Mesothelial cell of epicardium (in vitro differentiated cells): ENCODE results near the gene ATP12A. TPM values are rescaled to one million over a fixed set of nuclear protein-coding genes. Genes with fewer than 3 reads are reported as not detected.
"Not testable (repeated sequence)": the region's sequence is repeated elsewhere in the genome, so short reads cannot be mapped to it uniquely, and the experiment has no call there.

Source experiments
- DNase-seq, 2 experiments: peaks; one replicate each; pipeline ENCODE4 v3.0.0; 2021; ENCODE audit warnings: low spot score in 2 of 2; ENCODE audit not compliant: unreplicated experiment in 2 of 2
- H3K27ac Mint-ChIP-seq: 2 replicates; pipeline ENCODE4 v1.8.0; 2021; ENCODE audit warnings: mixed read lengths
- H3K27me3 Mint-ChIP-seq: 2 replicates; pipeline ENCODE4 v1.8.0; 2021; ENCODE audit warnings: low read depth, mixed read lengths
- H3K36me3 Mint-ChIP-seq: 2 replicates; pipeline ENCODE4 v1.8.0; 2021; ENCODE audit warnings: mixed read lengths
- H3K4me1 Mint-ChIP-seq: 2 replicates; pipeline ENCODE4 v1.8.0; 2021; ENCODE audit warnings: mixed read lengths
- H3K4me3 Mint-ChIP-seq: 2 replicates; pipeline ENCODE4 v1.8.0; 2021; ENCODE audit warnings: mild to moderate bottlenecking, moderate library complexity, mixed read lengths
- H3K9me3 Mint-ChIP-seq: 2 replicates; pipeline ENCODE4 v1.8.0; 2021; ENCODE audit warnings: mixed read lengths
- CTCF ChIP-seq: fragments of 200-600 bp; sonication (generic); IDR thresholded peaks from one replicate; pipeline ENCODE4 v1.5.0; 2021; ENCODE audit warnings: antibody characterized with exemption; ENCODE audit not compliant: unreplicated experiment
- total RNA-seq: library from RNA; stranded (reverse); gene quantifications from 3 replicates; pipeline ENCODE4 v1.2.1, GENCODE V29; 2021

The ATP12A gene
- total RNA-seq, 1 donor from 2014 or later = 0.80 TPM

GRCh38 chr13:24719139-24719538, 38.9 kb downstream of the ATP12A start:
- no peak for TF ChIP-seq CTCF
- Mint-ChIP-seq H3K27ac (no peak overlapping the region), H3K9me3 (no peaks in the 10 kb centered on the region), H3K4me3 (no peak overlapping the region), H3K27me3 (peaks cover 21% of the 10 kb centered on the region), H3K4me1 (peaks cover 10% of the 10 kb centered on the region), H3K36me3 (no peaks in the 10 kb centered on the region)
- DNase-seq = no peak

GRCh38 chr13:24723206-24723605, 43.0 kb downstream of the ATP12A start:
- no peaks in the 10 kb centered on the region for H3K4me1 Mint-ChIP-seq
- H3K36me3 Mint-ChIP-seq = no peaks in the 10 kb centered on the region
- no peak overlapping the region for H3K27ac Mint-ChIP-seq
- no peak overlapping the region for H3K4me3 Mint-ChIP-seq
- no peaks in the 10 kb centered on the region for H3K9me3 Mint-ChIP-seq
- no peak for DNase-seq
- peaks cover 25% of the 10 kb centered on the region for H3K27me3 Mint-ChIP-seq
- TF ChIP-seq CTCF = no peak

DNA sequence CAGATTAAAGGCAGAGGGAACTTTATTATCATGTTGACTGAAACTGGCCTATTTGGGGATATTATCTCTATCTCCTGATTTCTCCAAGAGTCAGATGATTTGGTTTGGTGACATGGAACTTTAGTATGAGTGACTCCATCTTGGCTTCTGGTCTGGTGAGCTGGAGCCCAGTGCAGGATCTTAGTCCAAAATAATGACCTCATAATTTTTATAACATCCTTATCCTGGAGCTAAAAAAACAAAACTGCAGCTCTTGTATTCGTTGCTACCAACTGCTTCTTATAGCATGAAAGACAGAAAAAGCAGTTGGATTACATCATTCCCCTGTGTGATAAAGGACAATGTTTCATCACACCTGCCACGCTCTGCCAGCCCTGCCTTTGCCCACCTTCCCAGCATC, 44.5 kb downstream of the ATP12A start:
- Mint-ChIP-seq H3K27me3 (peaks cover 25% of the 10 kb centered on the region), H3K36me3 (no peaks in the 10 kb centered on the region)

GRCh38 chr13:24725379-24725778, 45.2 kb downstream of the ATP12A start:
- no peak for TF ChIP-seq CTCF
- Mint-ChIP-seq H3K27ac (no peak overlapping the region), H3K9me3 (no peaks in the 10 kb centered on the region), H3K4me3 (no peak overlapping the region), H3K27me3 (peaks cover 20% of the 10 kb centered on the region), H3K4me1 (no peaks in the 10 kb centered on the region), H3K36me3 (no peaks in the 10 kb centered on the region)
- no peak for DNase-seq

More for the DNA sequence above, 44.5 kb downstream of the ATP12A start:
- no peak for TF ChIP-seq CTCF
- Mint-ChIP-seq H3K4me1 (no peaks in the 10 kb centered on the region), H3K9me3 (no peaks in the 10 kb centered on the region), H3K4me3 (no peak overlapping the region), H3K27ac (no peak overlapping the region)
- no peak for DNase-seq

DNA sequence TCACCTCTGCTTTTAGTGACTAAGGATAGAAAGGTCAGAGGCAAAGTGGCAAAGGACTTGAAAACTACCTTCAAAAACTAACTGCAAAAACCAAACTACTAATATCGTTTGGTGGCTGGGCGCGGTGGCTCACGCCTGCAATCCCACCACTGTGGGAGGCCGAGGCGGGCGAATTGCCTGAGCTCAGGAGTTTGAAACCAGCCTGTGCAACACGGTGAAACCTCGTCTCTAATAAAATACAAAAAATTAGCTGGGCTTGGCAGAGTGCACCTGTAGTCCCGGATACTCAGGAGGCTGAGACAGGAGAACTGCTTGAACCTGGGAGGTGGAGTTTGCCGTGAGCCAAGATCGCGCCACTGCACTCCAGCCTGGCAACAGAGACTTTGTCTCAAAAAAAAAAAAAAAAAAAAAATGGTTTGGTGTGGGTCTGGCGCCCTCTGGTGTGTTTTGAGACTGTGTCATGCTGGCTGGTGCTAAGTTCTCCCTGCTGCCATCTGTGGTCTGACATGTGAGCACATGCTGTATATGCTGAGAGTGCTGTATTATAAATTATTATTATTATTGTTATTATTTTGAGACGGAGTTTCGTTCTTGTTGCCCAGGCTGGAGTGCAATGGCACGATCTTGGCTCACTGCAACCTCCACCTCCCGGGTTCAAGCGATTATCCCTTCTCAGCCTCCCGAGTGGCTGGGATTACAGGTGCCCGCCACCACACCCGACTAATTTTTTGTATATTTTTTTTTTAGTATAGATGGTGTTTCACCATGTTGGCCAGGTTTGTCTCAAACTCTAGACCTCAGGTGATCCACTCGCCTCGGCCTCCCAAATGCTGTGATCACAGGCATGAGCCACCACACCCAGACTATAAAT, 47.8 kb downstream of the ATP12A start:
- H3K4me1 Mint-ChIP-seq = no peaks in the 10 kb centered on the region
- peaks cover 22% of the 10 kb centered on the region for H3K9me3 Mint-ChIP-seq
- no peak overlapping the region for H3K27ac Mint-ChIP-seq
- DNase-seq = no peak
- H3K36me3 Mint-ChIP-seq = no peaks in the 10 kb centered on the region
- H3K27me3 Mint-ChIP-seq = peaks cover 20% of the 10 kb centered on the region
- H3K4me3 Mint-ChIP-seq = no peak overlapping the region
- peak; percentile 63 for TF ChIP-seq CTCF

GRCh38 chr13:24730873-24731567, 50.8 kb downstream of the ATP12A start:
- not testable (repeated sequence) for H3K27ac Mint-ChIP-seq

More at GRCh38 chr13:24730873-24731567, 50.8 kb downstream of the ATP12A start:
- peaks cover 22% of the 10 kb centered on the region for H3K9me3 Mint-ChIP-seq
- H3K4me1 Mint-ChIP-seq, H3K4me3 Mint-ChIP-seq, H3K27me3 Mint-ChIP-seq, H3K36me3 Mint-ChIP-seq, DNase-seq: not testable (repeated sequence)
